Measurements from ENCODE around the gene TBRG4. TPM values are rescaled to one million over a fixed set of nuclear protein-coding genes. Genes with fewer than 3 reads are reported as not detected.

TBRG4 gene
- total and polyA plus RNA-seq, 2 donors (not counting 3 experiments of a cell fraction or from before 2014, with no cell fraction given) = 43.7 to 56.7 TPM

GRCh38 chr7:45133352-45133751 is 21.9 kb upstream of the TBRG4 start:
- intact Hi-C loops (cut with micrococcal nuclease) (no loop called here), dilution Hi-C loops (cut with MboI; ENCODE audit: extremely low pct_ligation_motif_present, low sequenced_read_pairs) (no loop called here)
- Histone ChIP-seq H3K4me1 (ENCODE audit: control insufficient read depth, extremely low read depth, insufficient read depth, low read length) (no peaks in the 10 kb centered on the region), H3K4me2 (ENCODE audit: insufficient read depth, low read length) (no peak overlapping the region), H4K20me1 (replicated peaks; ENCODE audit: control insufficient read depth, extremely low read depth, insufficient read depth, low read length) (no peaks in the 10 kb centered on the region), H3K9me3 (replicated peaks; ENCODE audit: control insufficient read depth, insufficient read depth, low read length) (no peaks in the 10 kb centered on the region), H3K36me3 (ENCODE audit: control insufficient read depth in 2 of 2, extremely low read depth in 1 of 2, insufficient read depth in 2 of 2, low read length in 2 of 2) (no peaks in the 10 kb centered on the region), H3K9ac (replicated peaks; ENCODE audit: extremely low read depth, insufficient read depth, low read length) (no peak overlapping the region), H3K9me1 (replicated peaks; ENCODE audit: control insufficient read depth, extremely low read depth, insufficient read depth, low read length) (no peaks in the 10 kb centered on the region), H3K79me2 (ENCODE audit: control insufficient read depth, insufficient read depth, low read length) (no peaks in the 10 kb centered on the region), H2AFZ (ENCODE audit: low read depth, low read length) (no peak overlapping the region), H3K27ac (ENCODE audit: insufficient read depth, low read depth, low read length) (no peak overlapping the region), H3K27me3 (ENCODE audit: control insufficient read depth in 2 of 2, insufficient read depth in 2 of 2, low read length in 2 of 2) (peaks cover 4% of the 10 kb centered on the region in 2 experiments), H3K4me3 (replicated peaks in 1 of 3; ENCODE audit: insufficient read depth in 1 of 3, low read depth in 1 of 3, low read length in 3 of 3) (no peak overlapping the region)
- no peak for DNase-seq (ENCODE audit: low read depth, low spot score)
- TF ChIP-seq EZH2 (IDR thresholded peaks at IDR 0.05; ENCODE audit: borderline replicate concordance, low read depth, low read length, severe bottlenecking) (no peak), MYC (IDR thresholded peaks at IDR 0.05; ENCODE audit: low read depth, low read length) (no peak), MAX (IDR thresholded peaks at IDR 0.05; ENCODE audit: insufficient read depth, insufficient read length) (no peak), CTCF (IDR thresholded peaks at IDR 0.05; ENCODE audit: extremely low read depth in 1 of 2, insufficient read depth in 1 of 2, low read depth in 1 of 2, low read length in 2 of 2) (no peak), POLR2AphosphoS5 (IDR thresholded peaks at IDR 0.05; ENCODE audit: insufficient read depth, low read depth, low read length) (no peak), GATA2 (IDR thresholded peaks at IDR 0.05; ENCODE audit: insufficient read depth, insufficient read length, low read depth, low read length) (no peak), JUN (IDR thresholded peaks at IDR 0.05; ENCODE audit: borderline replicate concordance, insufficient read depth, insufficient read length, low read depth) (no peak)
- POLR2A ChIA-PET = no interaction called here
- CTCF ChIA-PET = interaction anchor here (0.6 to 9.8 kb wide), 2 partner anchors 28 to 160 kb away, joined by 3 to 585 read pairs; no protein-coding TSS in a partner anchor
- FAIRE-seq = no peak
- BruUV-seq (replicated peaks) = no TSS peak
